Fibroblast of lung (primary cell): Measurements from ENCODE around the gene PKIB. TPM values are rescaled to one million over a fixed set of nuclear protein-coding genes. Genes with fewer than 3 reads are reported as not detected.

Experiments
- DNase-seq, 2 donors: peaks; one replicate each; pipeline versions ENCODE4 v3.0.0 to v3.0.0-alpha.2; 2010; ENCODE audit warnings: low read depth in 2 of 2
- H2AFZ ChIP-seq: 2 replicates; pipeline ENCODE4 v1.5.1; 2012; ENCODE audit warnings: low read length, control low read depth, inconsistent platforms
- H3K27ac ChIP-seq: 2 replicates; pipeline ENCODE4 v1.5.1; 2011; ENCODE audit warnings: low read length, control low read depth; ENCODE audit not compliant: insufficient read depth
- H3K27me3 ChIP-seq: 2 replicates; pipeline ENCODE4 v1.5.1; 2011; ENCODE audit warnings: mild to moderate bottlenecking, low read length; ENCODE audit not compliant: control insufficient read depth, insufficient read depth
- H3K36me3 ChIP-seq: 2 replicates; pipeline ENCODE4 v1.5.1; 2011; ENCODE audit warnings: low read length; ENCODE audit not compliant: control insufficient read depth, insufficient read depth
- H3K4me1 ChIP-seq: 2 replicates; pipeline ENCODE4 v1.5.1; 2011; ENCODE audit warnings: low read length; ENCODE audit not compliant: control insufficient read depth, insufficient read depth; ENCODE audit errors: extremely low read depth
- H3K4me2 ChIP-seq: 2 replicates; pipeline ENCODE4 v1.5.1; 2011; ENCODE audit warnings: low read length, control low read depth; ENCODE audit not compliant: insufficient read depth; ENCODE audit errors: extremely low read depth
- H3K4me3 ChIP-seq, 4 experiments: fragments of 200-600 bp in 1 of 4; sonication (generic) in 1 of 4; replicated peaks in 1 of 4; 2 replicates each; pipeline ENCODE4 v1.5.1; 2011 to 2016; ENCODE audit warnings: low read length in 4 of 4, low read depth in 3 of 4, mild to moderate bottlenecking in 3 of 4, control low read depth in 2 of 4, inconsistent platforms in 1 of 4, mixed read lengths in 1 of 4; ENCODE audit not compliant: insufficient read depth in 1 of 4; ENCODE audit errors: control extremely low read depth in 1 of 4
- H3K79me2 ChIP-seq: 2 replicates; pipeline ENCODE4 v1.5.1; 2012; ENCODE audit warnings: mild to moderate bottlenecking, low read length, inconsistent platforms; ENCODE audit not compliant: control insufficient read depth, insufficient read depth
- H3K9ac ChIP-seq: 2 replicates; pipeline ENCODE4 v1.5.1; 2011; ENCODE audit warnings: mild to moderate bottlenecking, low read length, control low read depth; ENCODE audit not compliant: insufficient read depth
- H3K9me3 ChIP-seq: 2 replicates; pipeline ENCODE4 v1.5.1; 2012; ENCODE audit warnings: low read depth, low read length; ENCODE audit not compliant: control insufficient read depth, insufficient read depth
- H4K20me1 ChIP-seq: 2 replicates; pipeline ENCODE4 v1.5.1; 2011; ENCODE audit warnings: low read length; ENCODE audit not compliant: control insufficient read depth, insufficient read depth; ENCODE audit errors: extremely low read depth
- CTCF ChIP-seq, 2 donors: IDR thresholded peaks in 1 of 2; conservative IDR thresholded peaks in 1 of 2; 1 replicate in 1 of 2; 2 replicates in 1 of 2; pipeline ENCODE4 v1.5.1; 2011 to 2012; ENCODE audit warnings: low read length in 2 of 2, control low read depth in 1 of 2, inconsistent platforms in 1 of 2, low read depth in 1 of 2, mild to moderate bottlenecking in 1 of 2
- EZH2 ChIP-seq: IDR thresholded peaks from 2 replicates; pipeline ENCODE4 v1.5.1; 2012; ENCODE audit warnings: low read length, control low read depth, mild to moderate bottlenecking; ENCODE audit errors: missing control alignments
- polyA plus RNA-seq, 2 donors: library from polyadenylated mRNA; depleted of rRNA in 1 of 2; stranded (reverse) in 1 of 2; unstranded in 1 of 2; fragments of >200 nt; gene quantifications; 2 replicates each; pipeline ENCODE4 v1.2.1, GENCODE V29; 2011 to 2012; ENCODE audit warnings: missing spikeins in 1 of 2
- total RNA-seq: library from RNA; depleted of rRNA; stranded (reverse); fragments of >200 nt; gene quantifications from 2 replicates; pipeline ENCODE4 v1.2.1, GENCODE V29; 2014

PKIB gene
- total and polyA plus RNA-seq, 2 donors (not counting 1 experiment from before 2014, with no cell fraction given) = 1.3 to 4.4 TPM

GRCh38 chr6:122568797-122569221 lies 41.4 kb upstream of the PKIB start:
- no peaks in the 10 kb centered on the region for H3K36me3 ChIP-seq
- H3K4me2 ChIP-seq = no peak overlapping the region
- H3K79me2 ChIP-seq = no peaks in the 10 kb centered on the region
- no peak for DNase-seq
- H4K20me1 ChIP-seq = no peaks in the 10 kb centered on the region
- H2AFZ ChIP-seq = no peak overlapping the region
- H3K9ac ChIP-seq = no peak overlapping the region
- no peaks in the 10 kb centered on the region for H3K27me3 ChIP-seq
- H3K4me1 ChIP-seq = no peaks in the 10 kb centered on the region
- no peak overlapping the region for H3K27ac ChIP-seq
- H3K9me3 ChIP-seq = no peaks in the 10 kb centered on the region
- no peak overlapping the region for H3K4me3 ChIP-seq
- TF ChIP-seq EZH2 (no peak), CTCF (conservative IDR thresholded peaks at IDR 0.05 in 1 of 2, IDR thresholded peaks at IDR 0.05 in 1 of 2; ENCODE audit: low read depth in 1 of 2, low read length in 2 of 2) (no peak)

- Histone ChIP-seq H3K36me3 (no peaks in the 10 kb centered on the region), H3K4me2 (no peak overlapping the region), H4K20me1 (no peaks in the 10 kb centered on the region), H3K4me3 (no peak overlapping the region), H3K27ac (no peak overlapping the region), H3K9ac (no peak overlapping the region), H3K27me3 (no peaks in the 10 kb centered on the region), H3K4me1 (no peaks in the 10 kb centered on the region), H3K79me2 (no peaks in the 10 kb centered on the region), H2AFZ (no peak overlapping the region), H3K9me3 (no peaks in the 10 kb centered on the region)
- no peak for TF ChIP-seq EZH2
- TF ChIP-seq CTCF (conservative IDR thresholded peaks at IDR 0.05 in 1 of 2, IDR thresholded peaks at IDR 0.05 in 1 of 2; ENCODE audit: low read depth in 1 of 2, low read length in 2 of 2) = no peak
- no peak for DNase-seq
Observed at GRCh38 chr6:122569230-122569771, 40.9 kb upstream of the PKIB start.

GRCh38 chr6:122571888-122572287 lies 38.3 kb upstream of the PKIB start:
- TF ChIP-seq EZH2 (no peak), CTCF (conservative IDR thresholded peaks at IDR 0.05 in 1 of 2, IDR thresholded peaks at IDR 0.05 in 1 of 2; ENCODE audit: low read depth in 1 of 2, low read length in 2 of 2) (no peak)
- Histone ChIP-seq H3K36me3 (no peaks in the 10 kb centered on the region), H3K9ac (no peak overlapping the region), H3K27ac (no peak overlapping the region), H3K4me2 (no peak overlapping the region), H3K4me1 (no peaks in the 10 kb centered on the region), H3K79me2 (no peaks in the 10 kb centered on the region), H2AFZ (no peak overlapping the region), H3K4me3 (no peak overlapping the region), H3K27me3 (no peaks in the 10 kb centered on the region), H3K9me3 (no peaks in the 10 kb centered on the region), H4K20me1 (no peaks in the 10 kb centered on the region)
- no peak for DNase-seq
